ENCODE measurements around the gene MRTFA. TPM values are rescaled to one million over a fixed set of nuclear protein-coding genes. Genes with fewer than 3 reads are reported as not detected.
A peak's percentile ranks its signal among the peaks of the same experiment; 100 is the strongest.
"Not testable (repeated sequence)": the region's sequence is repeated elsewhere in the genome, so short reads cannot be mapped to it uniquely, and the experiment has no call there.

MRTFA gene
- total and polyA plus RNA-seq, 12 donors = 12.3 to 141 (median 41.6) TPM

- TF ChIP-seq POLR2A (IDR thresholded peaks at IDR 0.05) (no peak), CTCF (IDR thresholded peaks at IDR 0.05) (no peak)
- DNase-seq = no peak
- Histone ChIP-seq H3K27me3 (no peaks in the 10 kb centered on the region), H3K4me1 (replicated peaks in 1 of 2) (peaks cover 49 to 77% of the 10 kb centered on the region in 2 donors), H3K4me3 (no peak overlapping the region), H3K9me3 (replicated peaks in 1 of 3) (no peaks in the 10 kb centered on the region), H3K36me3 (replicated peaks in 1 of 2) (no peaks in the 10 kb centered on the region), H3K27ac (peak overlapping the region in 4 of 5 donors; percentile 4 to 54 (median 32))
- intact Hi-C loops (cut with DNase I) = no loop called here
- WGBS, 4 donors = 12 to 40% (median 23%) methylated on average over 1 of the region's 1 CpG
These were observed 30.8 kb downstream of the MRTFA start for GRCh38 chr22:40605761-40606160.

- no peaks in the 10 kb centered on the region for H3K36me3 ChIP-seq (replicated peaks in 1 of 2)
- no peak overlapping the region for H3K4me3 ChIP-seq
- H3K9me3 ChIP-seq (replicated peaks in 1 of 3) = no peaks in the 10 kb centered on the region
- peak in 6 of 7 donors; percentile 32 to 63 (median 46) for DNase-seq
- 33 to 43% (median 40%) methylated on average over 4 of the region's 4 CpGs for WGBS, 4 donors
- intact Hi-C loops (cut with DNase I) = no loop called here
- no peaks in the 10 kb centered on the region for H3K27me3 ChIP-seq
- peak overlapping the region in 4 of 5 donors; percentile 44 to 75 (median 57) for H3K27ac ChIP-seq
- TF ChIP-seq CTCF (IDR thresholded peaks at IDR 0.05) (no peak), POLR2A (IDR thresholded peaks at IDR 0.05) (no peak)
- peaks cover 42 to 65% of the 10 kb centered on the region in 2 donors for H3K4me1 ChIP-seq (replicated peaks in 1 of 2)
These were observed 33.4 kb downstream of the MRTFA start for GRCh38 chr22:40603088-40603605.

GRCh38 chr22:40602231-40602630 lies 34.3 kb downstream of the MRTFA start:
- Histone ChIP-seq H3K27me3 (no peaks in the 10 kb centered on the region), H3K36me3 (replicated peaks in 1 of 2) (no peaks in the 10 kb centered on the region), H3K4me1 (replicated peaks in 1 of 2) (peaks cover 42 to 74% of the 10 kb centered on the region in 2 donors), H3K9me3 (replicated peaks in 1 of 3) (no peaks in the 10 kb centered on the region), H3K4me3 (no peak overlapping the region), H3K27ac (peak overlapping the region in 3 of 5 donors; percentile 38 to 75 (median 55))
- WGBS, 4 donors = 48 to 73% (median 57%) methylated on average over 1 of the region's 1 CpG
- TF ChIP-seq POLR2A (IDR thresholded peaks at IDR 0.05) (no peak), CTCF (IDR thresholded peaks at IDR 0.05) (no peak)
- DNase-seq = no peak
- intact Hi-C loops (cut with DNase I) = no loop called here

GRCh38 chr22:40599731-40600130 lies 36.8 kb downstream of the MRTFA start:
- H3K36me3 ChIP-seq (replicated peaks in 1 of 2) = no peaks in the 10 kb centered on the region
- intact Hi-C loops (cut with DNase I) = no loop called here
- DNase-seq = no peak
- H3K4me3 ChIP-seq = no peak overlapping the region
- no peaks in the 10 kb centered on the region for H3K27me3 ChIP-seq
- TF ChIP-seq CTCF (IDR thresholded peaks at IDR 0.05) (no peak), POLR2A (IDR thresholded peaks at IDR 0.05) (no peak)
- H3K27ac ChIP-seq = no peak overlapping the region
- WGBS, 4 donors = 95 to 98% (median 97%) methylated on average over 6 of the region's 6 CpGs
- H3K4me1 ChIP-seq (replicated peaks in 1 of 2) = peaks cover 28 to 50% of the 10 kb centered on the region in 2 donors
- H3K9me3 ChIP-seq (replicated peaks in 1 of 3) = no peaks in the 10 kb centered on the region

- 94 to 98% (median 95%) methylated on average over 10 of the region's 10 CpGs for WGBS, 4 donors
These were observed 37.8 kb downstream of the MRTFA start for GRCh38 chr22:40598712-40599111.

More at GRCh38 chr22:40598712-40599111, 37.8 kb downstream of the MRTFA start:
- H3K27ac ChIP-seq; intact Hi-C loops (cut with DNase I); H3K4me3 ChIP-seq; DNase-seq; H3K27me3 ChIP-seq; H3K9me3 ChIP-seq (replicated peaks in 1 of 3); H3K36me3 ChIP-seq (replicated peaks in 1 of 2): not testable (repeated sequence)
- peaks cover 25 to 44% of the 10 kb centered on the region in 2 donors for H3K4me1 ChIP-seq (replicated peaks in 1 of 2)

Measured in adrenal gland (tissue), 12 donors.